Thyroid gland (tissue), 4 donors: ENCODE results near the gene ZNF264.

Source experiments
- CTCF ChIP-seq, 6 experiments: fragments of 200-600 bp in 3 of 6; fragments of 450-650 bp in 3 of 6; sonication (generic) in 3 of 6; IDR thresholded peaks; one replicate each; pipeline ENCODE4 v1.5.1; 2016 to 2019; ENCODE audit warnings: antibody characterized with exemption in 6 of 6, mild to moderate bottlenecking in 2 of 6, inconsistent platforms in 1 of 6, moderate library complexity in 1 of 6
- POLR2A ChIP-seq, 2 donors: fragments of 450-650 bp; IDR thresholded peaks; one replicate each; pipeline ENCODE4 v1.6.1; 2017; ENCODE audit warnings: antibody characterized with exemption in 2 of 2, mild to moderate bottlenecking in 2 of 2, moderate library complexity in 1 of 2

DNA sequence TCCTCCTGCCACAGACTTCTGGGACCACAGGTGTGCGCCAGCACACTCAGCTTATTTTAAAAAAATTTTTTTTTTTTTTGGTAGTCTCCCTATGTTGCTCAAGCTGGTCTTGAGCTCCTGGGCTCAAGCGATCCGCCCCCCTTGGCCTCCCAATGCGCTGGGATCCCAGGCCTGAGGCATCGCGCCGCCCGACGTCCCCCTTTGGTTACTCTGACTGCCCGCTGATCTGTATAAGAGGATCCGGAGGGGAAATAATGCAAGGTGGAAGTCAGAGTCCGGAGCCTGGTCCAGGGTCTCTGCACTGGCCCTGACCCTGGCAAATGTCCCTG lies 48.6 kb downstream of the ZNF264 start:
- TF ChIP-seq CTCF (IDR thresholded peaks at IDR 0.05): no peak
- no peak for TF ChIP-seq POLR2A (IDR thresholded peaks at IDR 0.05)
